ENCODE measurements around the gene FAM181B. TPM values are rescaled to one million over a fixed set of nuclear protein-coding genes. Genes with fewer than 3 reads are reported as not detected.
"Not testable (repeated sequence)": the region's sequence is repeated elsewhere in the genome, so short reads cannot be mapped to it uniquely, and the experiment has no call there.

FAM181B gene
- total RNA-seq, 1 donor from 2014 or later = 0.10 TPM

DNA sequence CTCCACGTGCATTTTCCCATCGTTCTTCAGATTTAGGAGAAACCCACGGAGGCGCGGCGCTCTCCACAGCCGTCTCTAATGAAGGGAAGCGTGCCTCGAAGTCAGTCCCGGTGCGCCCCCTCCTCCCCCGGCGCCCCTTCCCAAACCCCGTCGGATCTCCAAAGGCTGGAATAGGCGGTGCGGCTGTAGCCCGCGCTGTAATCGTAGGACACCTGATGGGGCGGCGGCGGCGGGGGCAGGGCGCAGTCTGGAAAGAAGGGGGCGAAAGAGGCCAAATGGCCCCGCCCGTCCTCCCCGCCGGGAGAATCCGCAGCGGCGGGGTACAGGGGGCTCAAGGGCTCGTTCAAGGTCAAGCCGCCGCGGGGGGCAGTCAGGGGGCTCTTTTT, 1.3 kb downstream of the FAM181B start:
- no peak for DNase-seq (ENCODE audit: low read depth)

DNA sequence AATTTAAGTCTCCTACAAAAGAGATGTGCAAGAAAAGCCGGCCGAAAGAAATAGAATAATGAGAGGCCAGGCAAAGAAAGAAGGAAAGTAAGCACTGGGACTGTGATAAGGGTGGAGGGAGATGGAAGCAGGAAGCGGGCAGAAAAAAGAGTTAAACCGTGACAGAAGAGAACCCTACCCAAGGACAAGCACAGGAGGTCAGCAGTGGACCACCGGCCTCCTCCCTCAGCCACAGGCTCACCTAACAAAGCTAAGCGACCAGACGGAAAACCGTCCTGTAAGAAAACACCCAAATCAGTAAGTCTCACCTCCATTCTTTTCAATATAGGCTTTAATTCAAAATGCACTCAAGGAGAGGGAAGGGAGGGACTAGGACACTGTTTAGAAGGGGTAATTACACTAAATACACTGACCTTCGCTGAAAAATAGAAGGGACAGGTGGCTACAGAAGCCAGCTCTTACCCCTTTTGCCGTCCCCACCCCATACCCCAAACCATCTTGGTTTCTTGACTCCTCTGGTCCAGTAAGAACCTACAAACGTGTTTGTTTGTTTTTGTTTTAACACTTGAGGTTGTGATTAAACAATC, 1.9 kb downstream of the FAM181B start:
- DNase-seq (ENCODE audit: low read depth) = no peak

DNA sequence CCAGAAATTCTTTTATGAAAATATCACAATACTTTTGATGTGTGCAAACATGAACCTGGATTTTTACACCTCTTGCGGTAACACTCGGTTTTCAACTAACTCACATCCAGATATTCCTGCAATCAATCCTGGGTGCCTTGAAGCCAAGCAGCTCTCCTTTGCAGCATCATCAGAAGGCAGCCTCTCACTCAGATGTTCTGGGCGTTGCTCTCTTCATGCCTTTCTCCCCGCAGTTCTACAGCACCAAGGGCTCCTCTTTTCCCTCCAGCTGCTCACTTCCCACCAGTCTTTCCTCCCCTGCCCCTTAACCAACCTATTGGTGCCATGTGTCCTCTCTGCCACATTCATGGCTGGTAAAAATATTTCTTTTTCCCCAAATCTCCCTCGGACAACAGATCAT, 2.9 kb downstream of the FAM181B start:
- no peak for DNase-seq (ENCODE audit: low read depth)

DNA sequence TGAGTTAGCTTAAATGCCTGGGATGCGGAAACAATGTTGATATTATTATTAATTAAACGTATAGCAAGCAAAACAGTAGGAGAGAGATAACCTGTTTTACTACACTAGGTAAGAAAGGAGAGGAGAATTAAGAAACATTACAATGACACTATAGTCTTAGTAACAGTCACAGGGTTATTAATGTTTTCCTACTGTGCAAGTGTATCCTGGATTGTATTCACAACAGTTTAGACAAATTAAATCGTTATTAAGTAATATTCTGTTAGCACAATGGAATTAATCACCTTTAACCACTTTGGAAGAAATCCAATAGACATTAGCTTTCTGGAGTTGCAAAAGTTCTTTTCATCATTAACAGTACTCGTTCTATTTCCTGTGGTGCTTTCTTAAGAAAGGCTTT, 3.4 kb downstream of the FAM181B start:
- peak; percentile 69 for DNase-seq (ENCODE audit: low read depth)

DNA sequence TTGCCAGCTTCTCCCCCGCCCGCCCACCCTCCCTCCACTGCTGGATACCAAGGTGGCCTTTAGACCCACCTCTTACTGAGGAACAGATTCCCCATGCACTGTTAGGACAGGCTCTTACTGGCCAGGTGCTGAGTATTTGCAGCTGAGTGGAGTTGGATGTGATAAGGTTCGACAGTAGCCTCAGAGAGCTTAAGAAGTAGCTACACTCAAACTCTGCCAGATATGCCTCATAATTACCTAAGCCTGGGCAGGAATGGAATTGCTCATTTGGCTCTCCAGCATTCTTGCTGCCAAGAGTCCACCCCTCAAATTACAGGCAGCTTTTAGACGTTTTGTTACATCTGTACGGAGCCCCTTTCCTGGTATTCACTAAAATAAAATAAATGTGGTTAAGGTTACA, 9.6 kb downstream of the FAM181B start:
- DNase-seq (ENCODE audit: low read depth) = no peak

DNA sequence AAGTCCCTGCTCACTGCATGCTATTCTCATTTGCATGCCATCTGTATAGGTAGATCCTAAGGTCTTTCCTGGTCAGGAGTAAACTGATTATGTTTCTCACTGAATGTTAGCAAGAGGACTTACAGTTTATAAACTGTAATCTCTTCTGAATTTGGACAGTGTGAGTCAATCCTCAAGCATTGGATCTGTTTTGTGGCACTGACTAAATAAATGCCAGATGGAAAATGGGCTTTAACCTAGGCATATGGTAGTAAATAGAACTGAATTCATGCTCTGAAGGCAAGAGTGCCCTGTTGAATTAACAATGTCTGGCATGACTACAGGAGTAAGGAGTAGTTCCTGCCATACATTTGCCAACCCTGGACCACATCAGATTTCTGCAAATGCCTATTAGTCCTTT, 11.4 kb downstream of the FAM181B start:
- no peak for DNase-seq (ENCODE audit: low read depth)

DNA sequence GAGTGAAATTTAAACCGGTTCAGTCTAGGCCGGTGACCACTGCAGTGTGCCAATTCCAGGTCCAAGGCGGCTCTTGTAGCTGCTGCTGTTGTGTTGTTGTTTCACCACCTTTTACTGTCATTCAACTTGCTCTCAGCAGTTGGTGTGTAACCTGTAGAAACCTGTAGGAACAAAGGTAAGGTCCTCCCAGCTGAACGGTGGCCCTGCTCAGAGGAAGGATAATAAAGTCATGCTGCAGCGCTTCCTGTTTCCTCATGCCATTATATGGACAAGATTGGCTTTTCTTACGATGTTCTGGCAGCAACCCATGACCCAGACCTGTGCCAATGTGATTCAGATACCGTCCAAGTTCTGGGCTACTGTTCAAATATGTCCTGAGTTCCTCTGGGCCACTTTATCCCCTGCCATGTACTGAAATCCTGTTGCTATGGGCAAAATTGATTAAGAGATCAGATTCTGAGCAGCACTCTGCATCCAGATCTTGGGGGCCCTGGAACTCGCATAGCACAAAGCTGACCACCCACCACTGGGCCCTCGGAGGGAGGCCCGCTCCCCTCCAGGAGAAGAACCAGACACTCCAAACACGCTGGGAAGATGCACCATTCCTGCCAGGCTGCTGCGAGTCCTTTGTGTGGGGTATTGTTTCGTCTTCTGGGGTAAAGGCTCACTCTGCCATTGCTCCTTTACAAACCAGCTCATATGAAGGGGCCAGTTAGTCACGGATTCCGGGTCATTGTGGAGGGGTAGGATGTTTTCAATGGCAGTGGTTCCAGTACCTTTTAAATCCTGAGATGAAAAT, 13.2 kb downstream of the FAM181B start:
- DNase-seq (ENCODE audit: low read depth) = no peak

DNA sequence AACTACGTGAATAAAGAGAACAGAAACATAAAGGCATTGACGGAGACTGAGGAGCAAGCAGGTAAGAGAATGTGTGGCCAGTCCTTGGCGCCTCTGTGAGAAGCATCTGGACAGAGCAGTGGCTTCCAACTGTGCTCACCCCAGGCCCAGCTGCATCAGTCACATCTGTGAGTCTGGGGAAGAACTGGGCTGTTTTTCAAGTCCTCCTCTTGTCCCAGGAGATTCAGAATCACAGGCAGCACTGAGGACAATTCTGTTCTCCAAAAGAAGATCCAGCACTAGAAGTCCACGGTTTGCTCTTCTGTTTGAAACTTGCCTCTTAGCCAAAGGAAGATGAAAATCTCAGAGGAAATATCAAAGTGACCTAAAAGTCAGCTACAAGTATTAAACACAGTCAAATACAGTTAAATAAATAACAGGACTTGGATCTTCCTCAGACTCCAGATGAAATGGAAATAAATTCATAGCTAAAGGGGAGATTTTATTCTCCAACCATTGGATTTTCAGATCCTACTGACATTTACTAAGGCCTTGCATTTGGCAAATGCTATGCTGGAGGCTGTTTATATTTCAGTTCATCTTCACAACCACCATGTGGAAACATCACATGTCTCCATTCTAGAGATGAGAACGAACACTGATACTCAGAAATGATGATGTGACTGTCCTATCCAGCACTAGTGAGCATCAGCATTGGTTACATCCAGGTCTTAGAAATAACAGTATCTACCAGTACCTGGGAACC, 14.1 kb downstream of the FAM181B start:
- DNase-seq (ENCODE audit: low read depth) = no peak

DNA sequence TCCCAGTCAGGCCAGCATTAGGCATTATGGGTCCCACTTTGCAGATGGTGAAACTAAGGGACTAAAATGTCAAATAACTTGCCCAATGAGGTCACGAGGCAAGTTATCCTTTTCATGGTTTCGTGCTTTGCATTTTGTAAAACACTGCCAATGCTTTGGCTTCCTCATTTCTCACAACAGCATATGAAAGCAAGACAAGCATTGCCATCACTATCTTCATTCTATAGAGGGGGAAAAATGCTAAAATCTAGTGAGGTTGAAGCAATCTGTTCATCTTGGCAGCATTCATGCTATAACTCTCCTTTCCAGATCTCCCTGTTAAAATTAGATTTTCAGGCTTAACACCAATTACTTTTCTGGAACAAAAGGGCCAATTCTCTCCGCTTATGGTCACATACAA, 14.8 kb downstream of the FAM181B start:
- no peak for DNase-seq (ENCODE audit: low read depth)

DNA sequence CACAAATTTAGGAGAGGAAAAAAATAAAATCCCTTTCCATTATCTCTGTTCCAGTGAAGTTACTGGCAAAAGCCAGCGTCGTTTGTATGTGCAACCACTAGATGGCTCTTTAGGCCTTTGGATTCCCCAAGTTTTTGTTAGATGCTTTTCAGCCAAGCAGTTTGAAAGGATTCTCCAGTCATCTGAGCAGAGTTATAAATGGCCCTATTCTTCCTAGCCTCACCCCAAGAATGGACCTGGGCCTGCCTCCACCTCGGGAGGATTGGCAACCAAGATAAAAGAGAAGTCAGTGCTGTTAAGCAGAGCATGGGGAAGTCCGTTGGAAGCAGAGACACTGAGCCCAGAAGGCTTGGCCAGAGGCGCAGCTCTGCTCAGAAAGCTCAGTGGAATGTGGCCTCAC, 15.4 kb downstream of the FAM181B start:
- DNase-seq (ENCODE audit: low read depth) = peak; percentile 46

DNA sequence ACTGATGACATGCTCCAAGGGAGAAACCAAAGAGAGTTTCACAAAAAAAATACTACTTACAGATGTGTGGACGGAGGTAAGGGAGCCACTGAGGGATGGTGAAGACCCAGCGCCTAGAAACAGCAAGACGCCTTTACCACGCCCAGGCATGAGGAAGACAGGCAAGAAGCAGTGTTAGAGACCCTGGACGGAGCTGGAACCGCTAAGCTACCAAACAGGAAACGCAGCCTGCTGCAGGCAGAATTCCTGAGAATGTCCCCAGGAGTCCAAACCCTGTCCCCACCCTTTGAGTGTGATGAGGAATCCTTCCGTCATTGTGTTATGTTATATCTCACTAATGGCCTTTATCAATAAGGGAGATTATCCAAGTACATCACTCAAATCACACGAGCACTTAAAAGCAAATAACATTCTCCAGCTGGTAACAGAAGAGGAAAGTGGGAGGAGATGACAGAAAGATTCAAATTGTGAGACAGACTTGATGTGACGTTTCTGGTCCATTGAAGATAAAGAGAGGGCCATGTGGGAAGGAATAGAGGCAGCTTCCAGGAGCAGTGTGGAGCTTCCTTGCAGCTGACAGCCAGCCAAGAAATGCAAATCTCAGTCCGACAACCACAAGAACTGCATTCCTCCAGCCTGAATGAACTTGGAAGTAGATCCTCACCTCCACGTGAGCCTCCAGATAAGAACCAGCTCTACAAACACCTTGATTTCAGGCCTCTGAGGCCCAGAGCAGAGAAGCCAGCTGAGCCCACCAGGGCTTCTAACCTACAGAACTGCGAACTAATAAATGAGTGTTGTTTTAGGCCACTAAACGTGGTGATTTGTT, 19.1 kb downstream of the FAM181B start:
- no peak for DNase-seq (ENCODE audit: low read depth)

DNA sequence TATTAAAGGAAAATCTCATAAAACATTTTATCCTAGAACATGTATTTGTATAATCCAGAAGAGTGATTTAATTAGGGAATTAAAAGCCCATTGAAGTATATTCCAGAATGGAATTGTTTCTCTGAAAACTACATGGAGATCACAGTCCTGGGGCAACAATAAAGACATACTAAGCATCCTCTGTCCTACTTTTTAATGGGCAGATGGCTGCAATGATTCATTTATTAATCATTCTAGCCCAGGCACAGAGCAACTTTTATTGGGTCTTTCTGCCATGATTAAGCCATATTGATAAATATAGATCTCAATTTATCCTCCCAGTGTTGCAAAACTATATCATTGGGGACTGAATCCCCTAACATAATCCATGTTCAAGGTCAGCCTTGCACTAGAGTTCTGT, 22.0 kb downstream of the FAM181B start:
- DNase-seq (ENCODE audit: low read depth) = no peak

DNA sequence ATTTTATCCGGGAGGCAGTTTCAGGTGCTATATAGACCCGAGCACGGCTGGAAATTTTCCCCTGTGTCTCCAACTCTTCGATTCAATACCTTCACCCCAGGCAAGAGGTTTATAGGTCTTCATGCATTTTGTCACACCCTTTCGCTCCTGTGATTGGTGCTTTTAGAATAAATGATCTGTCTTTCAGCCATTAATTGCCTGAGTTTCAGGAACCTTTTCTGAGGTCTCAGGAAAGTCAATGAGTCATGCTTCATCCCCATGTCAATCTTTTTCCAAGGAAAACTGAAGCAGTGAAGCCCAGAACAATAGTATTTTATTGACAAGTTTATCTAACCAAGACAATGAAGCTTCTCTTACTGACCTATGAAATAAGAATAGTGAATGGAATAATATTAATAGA, 29.9 kb downstream of the FAM181B start:
- peak; percentile 34 for DNase-seq (ENCODE audit: low read depth)

DNA sequence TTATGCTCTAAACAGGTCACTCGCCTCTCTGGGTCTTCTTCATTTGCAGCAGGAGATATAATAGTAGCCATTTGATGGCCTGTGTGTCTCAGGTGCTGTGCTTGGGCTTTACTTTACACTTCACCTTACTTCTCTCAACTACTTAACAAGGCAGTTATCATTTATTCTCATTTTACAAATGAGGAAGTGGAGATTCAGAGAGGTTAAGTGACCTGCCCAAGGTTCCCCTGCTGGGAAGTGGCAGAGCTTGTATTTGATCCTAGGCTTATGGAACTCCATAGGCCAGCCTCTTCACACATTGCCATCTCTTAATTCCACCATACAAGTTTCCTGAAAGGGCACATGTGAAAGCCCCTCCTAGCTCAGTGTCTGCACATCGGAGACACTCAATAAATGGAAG, 30.4 kb downstream of the FAM181B start:
- no peak for DNase-seq (ENCODE audit: low read depth)

DNA sequence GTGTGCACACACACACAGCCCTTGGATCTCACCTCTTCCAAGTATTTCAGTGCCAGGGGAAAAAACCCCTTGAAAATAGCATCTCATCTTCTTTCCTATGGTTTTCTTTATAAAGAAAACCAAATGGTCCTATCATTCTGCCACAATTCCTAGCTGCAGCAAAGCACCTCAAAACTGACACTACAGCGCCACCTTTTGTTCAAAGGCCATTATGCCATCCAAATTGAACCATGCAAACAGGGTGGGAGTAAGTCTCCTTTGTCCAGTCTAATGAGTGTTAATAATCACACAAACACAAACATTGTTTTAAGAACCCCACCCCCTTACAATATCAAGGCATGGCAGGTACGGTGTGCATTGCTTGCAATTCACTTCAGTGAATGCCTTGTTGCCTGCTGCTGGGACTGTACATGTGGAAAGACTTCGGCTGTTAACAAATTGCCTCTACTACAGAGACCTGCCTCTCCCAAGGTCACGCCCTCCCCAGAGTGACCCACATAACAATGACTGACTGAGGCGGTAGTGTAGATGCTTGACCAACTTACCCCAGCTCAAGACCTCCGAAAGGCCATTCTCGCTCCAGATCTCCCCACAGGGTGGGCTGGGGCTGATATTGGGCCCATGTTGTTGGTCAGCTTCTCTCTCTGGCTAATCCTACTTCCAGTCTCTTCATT, 31.7 kb downstream of the FAM181B start:
- DNase-seq (ENCODE audit: low read depth) = peak; percentile 29

DNA sequence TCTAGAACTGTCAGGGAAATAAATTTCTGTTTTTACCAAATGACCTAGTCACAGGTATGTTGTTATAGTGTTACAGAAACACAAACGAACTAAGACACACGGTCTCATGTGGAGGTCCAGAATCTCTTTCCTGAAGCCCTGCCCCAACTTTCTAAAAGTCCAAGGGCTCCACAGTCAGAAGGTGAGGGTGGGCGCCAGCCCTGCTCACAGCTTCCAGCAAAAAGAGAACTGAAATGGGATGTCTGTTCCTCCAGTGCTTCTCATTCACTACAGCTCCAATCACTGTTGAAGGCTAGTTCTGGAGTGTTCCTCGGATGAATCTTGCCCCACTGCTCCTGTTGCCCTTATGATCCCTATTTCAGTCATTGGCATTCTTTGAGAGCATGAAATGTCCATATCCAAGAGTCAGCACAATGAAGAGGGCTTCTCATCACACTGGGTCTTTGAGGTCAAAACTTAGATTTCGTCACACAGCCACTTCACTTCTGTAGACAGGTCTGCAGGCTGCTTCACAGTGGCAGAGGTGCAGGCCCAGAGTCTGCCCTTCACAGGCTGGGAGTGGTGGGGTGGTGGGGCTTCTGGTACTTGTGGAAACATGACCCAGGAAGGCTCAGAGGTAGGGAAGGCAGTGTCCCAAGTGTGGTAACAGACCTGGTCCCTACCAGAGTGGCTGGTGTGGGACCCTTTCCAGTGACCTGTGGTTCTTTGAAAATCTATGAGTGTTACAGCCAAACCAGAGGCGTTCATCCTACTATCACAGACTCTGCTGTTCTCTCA, 34.9 kb downstream of the FAM181B start:
- no peak for DNase-seq (ENCODE audit: low read depth)

DNA sequence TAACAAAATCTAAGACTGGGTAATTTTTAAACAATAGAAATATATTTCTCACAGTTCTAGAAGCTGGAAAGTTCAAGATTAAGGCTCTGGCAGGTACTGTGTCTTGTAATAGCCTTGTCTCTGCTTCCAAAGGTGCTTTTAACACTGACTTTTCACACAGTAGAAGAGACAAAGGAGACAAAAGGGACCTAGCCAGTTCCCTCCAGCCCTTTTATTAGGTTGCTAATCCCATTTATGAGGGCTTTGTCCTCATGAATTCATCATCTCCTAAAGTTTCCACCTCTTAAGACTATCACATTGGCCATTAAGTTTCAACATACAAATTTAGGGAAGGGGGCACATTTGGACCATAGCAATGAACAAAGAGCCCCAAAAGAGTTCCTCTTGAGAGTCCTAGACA, 40.7 kb downstream of the FAM181B start:
- DNase-seq (ENCODE audit: low read depth) = no peak

DNA sequence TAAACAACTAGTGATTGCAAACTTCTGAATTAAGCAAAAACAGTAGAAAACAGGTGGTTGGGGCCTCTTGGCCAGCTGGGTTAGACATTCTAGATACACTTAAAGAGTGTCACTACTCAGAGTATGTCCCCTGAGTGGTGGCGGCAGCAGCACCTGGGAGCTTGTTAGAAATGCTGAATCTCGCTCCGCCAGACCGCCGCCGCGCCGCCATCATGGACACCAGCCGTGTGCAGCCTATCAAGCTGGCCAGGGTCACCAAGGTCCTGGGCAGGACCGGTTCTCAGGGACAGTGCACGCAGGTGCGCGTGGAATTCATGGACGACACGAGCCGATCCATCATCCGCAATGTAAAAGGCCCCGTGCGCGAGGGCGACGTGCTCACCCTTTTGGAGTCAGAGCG, 44.3 kb downstream of the FAM181B start:
- DNase-seq (ENCODE audit: low read depth) = not testable (repeated sequence)

DNA sequence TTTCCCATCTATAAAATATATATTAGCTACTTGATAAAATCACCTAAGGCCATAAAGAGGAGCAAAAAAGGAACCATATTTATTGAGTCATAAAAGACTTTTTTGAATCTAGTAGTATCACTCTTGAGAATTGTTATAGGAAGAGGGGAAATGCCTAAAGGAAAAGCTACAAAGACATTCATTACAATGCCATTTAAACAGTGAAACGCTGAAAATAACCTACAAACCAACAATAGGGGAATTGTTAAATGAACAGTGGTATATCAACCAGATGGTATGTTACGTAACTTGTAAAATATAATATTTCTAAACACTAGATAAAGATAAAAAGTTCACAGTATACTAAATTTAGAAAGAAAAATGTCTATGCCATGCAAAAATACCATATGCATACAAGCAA, 47.5 kb downstream of the FAM181B start:
- no peak for DNase-seq (ENCODE audit: low read depth)

DNA sequence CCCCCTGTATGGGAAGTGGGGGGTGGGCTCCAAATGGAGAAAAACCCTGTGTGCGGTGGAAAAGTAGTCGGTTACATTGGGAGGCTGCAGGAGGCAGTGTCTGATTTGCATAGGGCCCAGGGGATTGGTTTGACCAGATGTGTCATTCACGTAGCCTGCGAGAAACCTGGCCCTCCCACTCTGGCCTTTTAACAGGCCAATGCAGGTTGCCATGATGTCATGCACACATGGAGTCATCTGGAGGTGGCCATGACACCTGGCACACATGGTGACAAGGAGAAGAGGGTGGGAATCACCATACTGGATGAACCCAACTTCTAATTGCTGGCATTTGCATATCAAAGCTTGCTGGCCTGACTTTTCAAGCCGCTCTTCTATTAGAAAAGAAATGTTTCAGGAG, 50.6 kb downstream of the FAM181B start:
- no peak for DNase-seq (ENCODE audit: low read depth)
